HPDE6-E6E7 (cell line): ENCODE results near the gene OSBPL6.
A peak's percentile ranks its signal among the peaks of the same experiment; 100 is the strongest.

ENCODE experiments used
- DNase-seq: peaks from one replicate; pipeline ENCODE4 v3.0.0; 2011; ENCODE audit warnings: missing footprints; ENCODE audit errors: extremely low spot score

Gene OSBPL6

DNA sequence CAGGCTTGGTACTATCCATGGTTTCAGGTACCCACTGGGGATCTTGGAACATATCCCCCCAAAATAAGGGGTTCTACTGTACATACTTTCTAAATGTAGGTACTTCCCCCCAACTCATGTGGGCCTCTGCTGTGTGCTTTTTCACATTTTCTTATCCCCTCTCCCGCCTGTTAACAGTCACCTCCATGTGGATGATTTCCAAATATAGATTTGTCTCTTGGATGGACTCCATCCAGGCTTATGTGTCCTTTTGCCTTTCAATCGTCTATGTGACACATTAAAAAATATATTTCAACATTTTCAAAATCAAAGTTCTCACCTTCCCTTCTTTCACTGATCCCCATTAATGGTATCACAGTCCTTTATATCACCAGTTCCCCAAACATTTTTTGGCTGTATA lies 44.4 kb downstream of the OSBPL6 start:
- DNase-seq = no peak

DNA sequence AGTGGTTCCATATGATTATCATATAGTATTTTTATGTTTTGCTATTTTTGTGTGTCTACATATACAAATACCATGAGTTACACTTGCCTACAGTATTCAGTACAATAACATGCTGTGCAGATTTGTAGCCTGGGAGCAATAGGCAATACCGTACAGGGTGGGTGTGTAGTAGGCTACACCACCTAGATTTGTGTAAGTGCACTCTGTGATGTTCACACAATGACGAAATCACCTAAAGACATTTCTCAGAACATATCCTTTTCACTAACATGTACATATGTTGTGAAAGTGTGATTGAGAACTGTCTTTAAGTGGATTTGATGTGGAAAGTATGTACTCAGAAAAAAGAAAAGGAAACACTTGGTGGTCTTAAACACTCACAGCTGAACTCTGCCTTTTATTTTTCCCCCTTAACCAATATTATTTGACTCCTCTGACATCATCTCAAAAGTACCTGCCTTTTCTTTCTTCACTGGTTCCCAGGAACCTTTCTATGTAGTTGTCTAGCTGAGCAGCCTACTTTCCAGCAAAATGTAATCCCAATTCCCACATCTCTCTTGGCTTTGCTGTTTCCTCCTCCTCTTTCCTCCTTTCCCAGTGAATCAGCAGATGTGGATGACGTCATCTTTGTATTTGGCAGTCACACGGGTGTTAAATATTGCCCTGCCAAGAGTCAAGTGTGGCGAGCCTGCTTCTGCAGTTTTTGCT lies 47.7 kb downstream of the OSBPL6 start:
- peak; percentile 45 for DNase-seq

DNA sequence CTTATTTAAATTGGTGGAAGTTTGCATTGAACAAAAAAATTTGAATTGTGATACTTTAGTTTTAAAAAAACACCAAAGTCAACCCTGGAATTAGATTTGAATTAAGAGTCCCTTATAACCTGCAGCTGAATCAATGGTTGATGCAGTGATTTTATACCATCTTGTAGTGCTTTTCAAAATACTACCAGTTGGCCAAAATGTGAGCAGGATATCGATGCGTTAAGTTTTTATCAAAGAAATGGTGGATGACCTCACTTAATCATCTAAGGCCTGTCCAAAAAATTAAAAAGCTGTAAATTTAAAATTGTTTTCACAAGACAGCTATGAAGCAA lies 48.2 kb downstream of the OSBPL6 start:
- DNase-seq = no peak

DNA sequence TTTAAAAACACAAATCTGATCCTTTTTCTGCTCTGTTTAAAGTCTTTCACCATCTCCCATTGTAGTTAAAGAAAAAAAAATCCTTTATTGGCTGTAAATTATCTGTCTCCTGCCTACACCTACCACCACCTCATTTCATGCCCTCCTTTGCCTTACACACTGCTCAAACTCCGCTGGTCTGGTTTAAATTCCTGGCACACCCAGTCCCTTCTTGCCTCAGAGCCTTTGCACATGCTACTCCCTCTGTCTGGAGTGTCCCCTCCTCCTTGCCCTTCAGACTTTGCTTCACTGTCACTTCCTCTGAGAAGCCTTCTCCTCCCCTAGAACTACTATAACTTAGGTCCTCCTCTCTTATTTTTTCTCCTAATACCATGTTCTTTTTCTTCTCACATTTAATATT lies 49.6 kb downstream of the OSBPL6 start:
- DNase-seq = no peak

DNA sequence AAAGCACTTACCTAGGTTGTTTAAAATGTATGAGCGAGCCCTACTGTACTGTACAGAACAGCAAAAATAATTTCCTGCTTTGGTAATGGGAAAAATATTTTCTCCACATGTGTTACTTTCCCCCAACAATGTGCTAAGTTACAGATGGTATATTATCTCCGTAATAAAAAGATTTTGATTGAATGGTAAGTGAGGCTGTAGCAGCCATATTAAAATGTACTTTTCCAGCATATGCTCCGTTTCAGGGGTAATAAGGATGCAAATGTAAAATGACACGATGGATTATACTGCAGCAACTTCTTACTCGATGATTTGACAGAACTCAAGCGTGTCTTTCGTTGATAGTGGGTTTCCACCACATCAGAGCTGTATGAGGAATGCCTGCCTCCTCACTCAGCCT lies 50.5 kb downstream of the OSBPL6 start:
- no peak for DNase-seq

DNA sequence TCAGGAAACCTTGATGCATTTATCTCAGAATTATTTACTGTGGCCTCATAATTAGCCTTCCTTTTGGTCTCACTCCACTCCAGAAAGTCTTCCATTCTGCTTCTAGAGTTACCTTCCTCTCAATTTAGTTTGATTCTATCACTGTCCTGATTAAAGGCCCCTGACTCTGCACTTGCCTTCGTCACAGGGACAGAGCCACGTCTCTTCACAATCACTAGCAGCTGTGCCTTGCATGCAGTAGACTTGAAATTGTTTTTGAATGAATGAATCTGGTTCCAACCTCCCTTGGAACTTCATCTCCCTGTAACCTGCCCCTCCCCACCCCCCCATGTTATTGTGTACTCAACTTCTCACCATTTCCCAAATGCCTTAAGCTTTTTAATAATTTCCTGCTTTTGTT lies 52.4 kb downstream of the OSBPL6 start:
- no peak for DNase-seq

DNA sequence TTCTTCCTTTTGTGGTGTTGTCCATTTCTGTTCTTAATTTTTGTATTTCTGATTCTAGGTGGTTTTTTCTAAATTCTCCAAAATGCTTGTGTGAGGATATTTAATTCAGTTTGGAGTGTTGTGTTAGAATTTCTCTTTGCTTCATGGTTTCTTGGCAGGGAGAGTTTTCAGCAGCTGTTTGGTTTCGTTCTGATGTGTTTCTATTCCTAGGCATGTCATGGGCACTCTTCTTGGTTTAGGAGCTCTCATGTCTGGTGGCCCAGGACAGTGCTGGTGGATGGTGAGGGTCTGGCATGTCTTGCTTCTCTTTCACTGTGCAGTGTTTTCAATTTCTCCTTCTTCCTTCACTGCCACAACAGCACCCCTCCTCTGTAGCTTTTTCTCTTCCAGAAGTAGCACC lies 52.9 kb downstream of the OSBPL6 start:
- no peak for DNase-seq

DNA sequence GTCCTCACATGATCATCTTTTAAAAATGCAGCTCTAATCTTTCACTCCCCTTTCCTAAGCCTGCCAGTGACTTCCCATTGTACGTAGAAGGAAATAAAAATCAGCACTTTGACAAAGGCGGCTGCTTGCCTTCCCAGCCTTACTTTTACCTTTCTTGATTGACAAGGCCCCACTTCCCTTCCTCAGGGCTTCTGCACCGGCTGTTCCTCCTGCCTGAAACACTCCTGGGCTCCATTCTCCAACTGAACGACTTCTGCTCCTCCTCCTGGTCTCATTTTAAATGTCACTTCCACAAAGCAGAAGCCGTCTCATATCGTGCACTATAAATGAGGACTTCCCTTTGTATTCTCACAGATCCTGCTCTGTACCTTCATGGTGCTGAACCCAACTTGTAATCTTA lies 56.1 kb downstream of the OSBPL6 start:
- no peak for DNase-seq

DNA sequence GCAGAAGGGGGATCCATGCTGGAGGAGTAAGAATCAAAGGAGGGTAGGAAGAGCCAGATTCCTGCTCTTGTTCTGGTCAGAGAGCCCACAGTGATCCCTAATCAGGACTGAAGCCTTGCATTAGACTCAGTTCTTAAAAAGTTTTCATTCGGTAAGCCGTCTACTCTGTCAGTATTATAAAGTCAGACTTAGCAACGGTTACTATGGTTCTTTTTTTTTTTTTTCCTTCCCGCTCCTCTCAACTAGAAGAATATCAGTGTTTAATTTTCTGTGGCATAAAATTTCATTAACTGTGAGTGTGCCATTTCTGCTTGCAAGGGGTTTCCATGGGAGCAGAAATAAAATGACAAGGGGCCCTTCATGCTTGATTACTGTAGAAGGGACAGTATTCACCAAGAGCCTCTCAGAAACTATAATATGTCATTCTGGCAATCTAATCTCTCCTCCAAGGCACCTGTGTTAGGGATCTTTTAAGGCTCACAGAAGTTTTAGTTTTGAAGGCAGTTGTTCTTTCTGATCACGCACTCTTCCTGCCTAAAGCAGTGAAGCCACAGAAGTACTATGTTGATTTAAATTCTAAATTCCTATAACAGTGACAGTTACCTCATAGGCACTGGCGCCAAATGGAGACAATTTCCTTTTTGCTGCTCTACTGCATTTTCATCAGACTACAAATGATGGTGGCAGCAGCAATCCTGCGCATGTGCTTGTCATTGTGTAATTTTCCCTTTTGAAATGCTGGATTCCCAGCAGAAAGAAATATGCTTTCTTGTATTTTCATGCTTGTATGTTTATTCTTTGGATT lies 57.0 kb downstream of the OSBPL6 start:
- no peak for DNase-seq

DNA sequence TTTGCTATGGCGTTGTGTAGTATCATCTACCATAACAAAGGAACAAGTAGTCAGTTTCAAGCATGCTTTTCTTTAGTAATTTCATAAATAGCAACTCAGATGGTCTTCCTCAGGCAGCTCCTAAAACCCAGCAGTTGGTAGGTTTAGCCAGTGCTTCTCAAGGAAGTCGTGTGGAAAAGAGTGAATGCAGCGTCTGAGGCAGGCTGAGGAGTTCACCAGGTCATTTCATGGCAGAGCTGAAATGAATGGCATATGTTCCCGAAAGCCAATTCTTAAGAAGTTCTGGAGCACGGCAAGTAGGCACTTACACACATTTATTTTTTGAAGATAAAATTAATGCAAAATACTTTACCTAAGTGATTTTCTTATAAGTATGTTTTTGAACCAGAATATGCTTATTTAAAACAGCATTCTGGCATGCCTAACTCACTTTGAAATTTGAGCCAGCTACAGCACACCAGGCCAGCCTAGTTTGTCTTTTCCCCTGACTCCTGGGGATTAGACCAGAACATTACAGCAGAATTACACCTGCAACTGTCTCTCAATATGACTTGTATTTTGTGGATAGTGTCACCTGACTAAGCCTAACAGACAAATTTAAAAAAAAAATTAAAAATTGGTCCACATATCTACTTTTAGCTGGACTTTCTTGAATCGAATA lies 62.2 kb downstream of the OSBPL6 start:
- no peak for DNase-seq

DNA sequence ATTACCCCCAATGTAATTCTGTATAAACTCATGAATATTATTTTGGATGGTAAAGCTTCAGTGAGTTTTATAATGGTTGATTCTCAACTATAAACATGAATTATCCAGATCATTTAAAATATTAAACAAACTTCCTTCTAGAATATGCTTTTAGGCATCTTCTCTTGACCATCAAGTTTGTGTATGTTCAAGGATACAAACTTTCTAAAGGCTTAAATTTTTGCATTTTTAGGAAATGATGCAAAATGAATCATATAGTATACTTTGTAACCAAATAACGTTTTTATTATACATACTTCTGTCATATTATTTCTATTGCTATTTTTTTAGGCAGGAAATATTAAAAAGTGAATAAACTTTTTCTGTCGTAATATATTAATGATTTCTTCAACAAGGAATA lies 62.8 kb downstream of the OSBPL6 start:
- no peak for DNase-seq

DNA sequence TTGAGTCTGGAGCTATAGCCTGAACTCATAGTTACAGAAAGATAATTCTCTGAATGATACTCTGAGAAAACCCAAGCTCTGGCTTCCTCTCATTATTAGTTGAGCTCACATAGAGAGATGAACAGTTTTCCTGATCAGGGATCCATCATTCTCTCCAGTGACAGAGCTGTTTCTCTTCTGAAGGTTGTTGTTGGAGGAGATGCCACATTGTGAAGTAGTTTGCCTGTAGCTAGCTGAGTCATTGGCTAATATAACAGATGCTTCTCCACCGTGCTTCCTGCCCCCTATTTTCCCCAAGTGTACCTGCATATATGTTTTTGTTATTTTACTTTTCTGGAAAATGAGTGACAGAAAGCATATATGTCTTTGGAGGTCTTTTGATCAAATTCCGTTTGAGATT lies 64.6 kb downstream of the OSBPL6 start:
- peak; percentile 11 for DNase-seq

DNA sequence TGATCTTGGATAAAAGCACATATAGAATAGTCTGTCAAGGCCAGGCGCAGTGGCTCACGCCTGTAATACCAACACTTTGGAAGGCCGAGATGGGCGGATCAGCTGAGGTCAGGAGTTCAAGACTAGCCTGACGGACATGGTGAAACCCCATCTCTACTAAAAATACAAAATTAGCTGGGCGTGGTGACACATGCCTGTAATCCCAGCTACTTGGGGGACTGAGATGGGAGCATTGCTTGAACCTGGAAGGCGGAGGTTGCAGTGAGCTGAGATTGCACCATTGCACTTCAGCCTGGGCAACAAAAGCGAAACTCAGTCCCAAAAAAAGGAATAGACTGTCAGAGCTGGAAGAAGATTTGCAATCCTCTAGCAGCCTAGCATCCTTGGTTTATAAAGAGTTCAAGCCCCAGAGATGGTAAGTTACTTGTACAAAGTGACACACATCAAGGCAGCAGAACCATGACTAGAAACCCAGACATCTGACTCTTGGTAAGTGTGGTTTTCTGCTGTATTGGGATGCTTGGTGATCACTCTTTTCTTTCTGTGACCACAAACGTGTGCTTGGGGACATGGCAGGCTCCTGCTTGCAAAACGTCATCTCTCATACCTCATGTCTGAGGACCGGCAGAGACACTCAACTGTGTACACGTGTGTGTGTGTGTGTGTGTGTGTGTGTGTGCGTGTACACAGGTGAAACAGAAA lies 69.0 kb downstream of the OSBPL6 start:
- no peak for DNase-seq

DNA sequence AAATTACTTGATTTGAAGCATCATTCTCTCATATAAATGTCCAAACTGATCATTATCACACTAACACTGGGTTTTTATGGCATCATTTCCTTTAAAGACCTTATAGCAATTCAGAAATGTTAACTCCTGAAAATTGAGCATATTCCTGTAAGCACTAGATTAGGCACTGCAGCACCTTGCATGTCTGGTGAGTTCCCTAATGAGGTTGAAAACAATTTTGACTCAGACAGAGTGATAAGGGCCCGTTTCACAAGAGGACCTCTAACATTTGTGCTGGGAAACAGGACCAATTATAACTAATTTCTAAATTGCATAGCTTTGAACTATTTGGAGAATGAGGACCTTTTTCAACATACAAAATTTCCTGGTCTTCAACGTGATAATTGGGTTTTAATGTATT lies 69.9 kb downstream of the OSBPL6 start:
- no peak for DNase-seq

DNA sequence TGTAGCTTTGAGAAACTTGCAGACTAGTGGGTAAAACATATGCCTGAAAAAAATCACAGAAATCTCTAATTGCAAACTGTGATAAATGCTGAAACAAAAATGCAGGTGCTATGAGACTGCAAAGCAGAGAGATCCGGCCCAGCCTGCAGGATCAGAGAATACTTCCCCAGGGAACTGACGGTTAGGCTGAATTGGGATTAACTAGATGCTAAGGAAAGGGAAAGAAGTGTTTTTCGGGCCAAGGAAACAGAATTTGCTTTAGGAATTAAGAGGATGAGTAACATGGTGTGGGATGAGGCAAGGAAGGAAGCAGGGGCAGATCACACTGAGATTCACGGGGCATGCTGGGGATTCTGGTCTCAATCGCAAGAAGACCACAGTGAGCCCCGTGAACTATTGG lies 71.5 kb downstream of the OSBPL6 start:
- no peak for DNase-seq

DNA sequence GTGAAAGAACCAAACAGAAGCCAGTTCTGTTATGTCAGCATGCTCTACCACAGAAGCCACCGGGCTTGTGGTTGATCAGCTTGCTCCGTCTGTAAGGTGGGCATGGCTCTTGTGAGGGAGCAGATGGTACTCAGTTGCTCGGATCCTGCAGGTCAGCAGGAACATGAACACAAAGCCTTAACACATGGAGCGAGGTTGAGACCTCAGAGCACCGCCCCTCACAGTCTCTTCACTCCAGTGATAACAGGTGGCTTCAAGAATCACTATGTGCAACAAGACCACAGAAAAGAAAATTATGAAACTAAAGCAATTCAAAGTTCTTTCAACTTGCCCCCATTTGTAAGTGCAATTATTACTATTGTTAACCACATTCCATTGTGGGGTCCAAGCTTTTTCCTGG lies 72.1 kb downstream of the OSBPL6 start:
- DNase-seq = no peak

DNA sequence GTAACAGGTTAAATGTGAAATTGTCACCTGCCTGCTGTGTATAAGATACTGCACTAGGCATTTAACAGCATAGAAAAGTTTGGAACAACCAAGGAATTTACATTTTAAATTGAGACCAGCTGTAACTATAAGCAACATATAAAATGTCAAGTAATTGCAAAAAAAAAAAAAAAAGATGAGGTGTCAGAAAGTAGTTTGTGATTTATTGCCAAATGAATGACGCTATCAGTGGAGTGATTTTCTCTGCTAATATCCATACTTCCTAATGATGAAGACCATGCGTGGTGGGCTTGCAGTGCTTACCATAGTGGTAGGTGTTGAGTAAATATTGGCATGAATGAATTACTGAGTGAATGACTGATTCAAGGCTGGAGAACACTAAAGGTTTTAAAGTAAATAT lies 73.3 kb downstream of the OSBPL6 start:
- DNase-seq = no peak

DNA sequence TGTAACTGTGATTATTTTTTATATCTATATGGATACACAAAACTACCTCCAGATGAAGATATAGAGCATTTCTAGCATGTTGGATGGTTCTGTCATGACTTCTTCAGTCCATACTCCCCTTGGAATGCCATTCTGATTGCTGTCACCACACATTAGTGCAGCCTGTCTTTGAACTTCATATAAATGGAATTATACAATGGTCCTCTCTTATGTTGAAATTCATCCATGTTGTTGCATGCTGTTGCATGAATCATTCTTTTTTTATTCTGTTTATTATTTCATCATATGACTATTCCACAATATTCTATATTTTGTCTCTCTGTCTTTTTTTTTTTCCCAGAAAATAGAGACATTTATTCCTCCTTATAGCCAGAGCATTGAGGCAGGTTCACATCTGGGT lies 74.1 kb downstream of the OSBPL6 start:
- no peak for DNase-seq

DNA sequence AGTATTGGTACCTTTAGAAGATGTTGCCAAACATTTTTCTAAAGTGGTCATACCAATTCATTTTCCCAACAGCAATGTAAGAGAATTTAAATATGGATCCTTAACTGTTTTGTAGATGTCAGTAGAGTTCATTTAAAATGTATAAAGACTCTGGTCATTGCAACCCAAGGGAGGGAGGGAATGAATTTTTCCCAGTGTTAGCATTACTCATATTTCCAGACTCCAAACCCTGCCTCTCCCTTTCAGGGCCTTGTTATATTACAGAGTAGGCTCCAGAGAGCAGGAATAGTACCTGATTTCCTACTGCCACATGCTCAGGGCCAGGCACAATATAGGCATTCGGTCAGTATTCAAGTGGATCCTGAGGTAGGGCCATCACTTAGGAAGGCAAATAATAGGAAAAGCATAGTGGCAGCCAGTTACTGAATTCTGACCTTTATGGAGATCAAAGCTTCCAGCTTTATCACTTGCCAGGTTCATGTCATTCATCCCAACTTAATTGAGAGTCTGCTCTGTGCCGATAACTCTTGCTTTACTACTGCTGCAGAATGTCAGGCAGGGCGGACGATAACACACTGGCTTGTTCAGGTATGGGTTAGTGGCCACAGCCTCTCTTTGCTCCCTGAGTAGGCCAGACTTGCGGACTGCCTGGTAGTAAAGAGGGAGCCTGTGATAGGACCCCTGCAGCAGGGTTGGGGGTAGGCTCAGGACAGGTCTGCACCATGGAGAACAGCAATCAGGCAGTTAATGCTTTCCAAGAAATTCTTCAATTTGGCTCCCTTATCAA lies 75.3 kb downstream of the OSBPL6 start:
- no peak for DNase-seq

DNA sequence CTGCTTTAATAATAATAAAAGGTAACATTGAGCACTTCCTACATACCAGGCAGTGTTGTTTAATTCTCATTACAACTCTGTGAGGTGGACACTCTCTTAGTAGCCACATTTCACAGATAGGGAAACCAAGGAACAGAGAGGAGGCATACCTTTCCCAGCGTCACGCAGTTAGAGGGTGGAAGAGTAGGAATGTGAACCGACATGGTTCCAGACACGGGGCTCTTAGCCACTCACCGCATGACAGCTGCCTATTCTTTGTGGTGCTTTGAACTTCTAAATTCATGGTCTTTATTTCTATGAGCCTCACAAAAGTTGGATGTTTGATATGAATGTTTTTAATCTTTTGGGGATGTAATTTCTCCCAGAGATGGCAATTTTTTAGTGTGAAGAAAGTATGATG lies 76.0 kb downstream of the OSBPL6 start:
- no peak for DNase-seq

DNA sequence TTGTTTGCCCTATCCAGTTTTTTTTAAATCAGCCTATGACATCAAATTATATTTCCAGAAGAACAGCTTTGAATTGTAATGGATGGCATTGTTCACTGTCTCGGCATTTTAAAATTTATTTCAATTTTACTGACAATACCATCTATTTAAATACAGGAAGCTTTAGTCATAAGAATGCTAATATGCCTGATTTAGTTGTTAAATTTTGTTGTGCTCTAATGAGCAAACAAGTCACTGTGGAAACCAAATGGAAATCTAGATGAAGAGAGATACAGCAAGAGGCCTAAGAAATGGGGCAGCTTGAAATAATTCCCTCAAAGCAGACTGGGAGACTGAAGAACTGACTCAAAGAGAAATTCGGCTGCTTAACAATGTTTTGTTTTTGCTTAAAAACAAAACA lies 76.8 kb downstream of the OSBPL6 start:
- DNase-seq = no peak
